Measurements from ENCODE around the gene KIF18B.

The KIF18B gene

DNA sequence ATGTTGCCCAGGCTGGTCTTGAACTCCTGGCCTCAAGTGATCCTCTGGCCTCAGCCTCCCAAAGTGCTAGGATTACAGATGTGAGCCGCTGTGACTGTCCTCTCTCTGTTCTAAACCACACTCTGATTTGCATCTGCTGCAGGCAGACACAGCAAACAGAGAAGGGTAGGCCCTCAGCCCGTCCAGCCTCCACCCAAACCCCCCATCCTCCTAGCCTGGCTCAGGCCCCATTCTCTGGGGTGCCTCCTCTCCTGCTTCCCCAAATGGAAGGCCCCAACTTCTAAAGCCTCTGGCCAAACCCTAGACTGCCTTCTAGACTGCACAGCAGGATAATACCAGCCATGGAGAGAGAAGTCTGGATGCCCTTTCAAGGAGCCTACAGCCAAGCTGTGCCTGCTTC lies 28.2 kb downstream of the KIF18B start:
- no peak overlapping the region for H3K4me3 ChIP-seq (ENCODE audit: control insufficient read depth, low read depth, low read length)
- TF ChIP-seq, protein P1, sequence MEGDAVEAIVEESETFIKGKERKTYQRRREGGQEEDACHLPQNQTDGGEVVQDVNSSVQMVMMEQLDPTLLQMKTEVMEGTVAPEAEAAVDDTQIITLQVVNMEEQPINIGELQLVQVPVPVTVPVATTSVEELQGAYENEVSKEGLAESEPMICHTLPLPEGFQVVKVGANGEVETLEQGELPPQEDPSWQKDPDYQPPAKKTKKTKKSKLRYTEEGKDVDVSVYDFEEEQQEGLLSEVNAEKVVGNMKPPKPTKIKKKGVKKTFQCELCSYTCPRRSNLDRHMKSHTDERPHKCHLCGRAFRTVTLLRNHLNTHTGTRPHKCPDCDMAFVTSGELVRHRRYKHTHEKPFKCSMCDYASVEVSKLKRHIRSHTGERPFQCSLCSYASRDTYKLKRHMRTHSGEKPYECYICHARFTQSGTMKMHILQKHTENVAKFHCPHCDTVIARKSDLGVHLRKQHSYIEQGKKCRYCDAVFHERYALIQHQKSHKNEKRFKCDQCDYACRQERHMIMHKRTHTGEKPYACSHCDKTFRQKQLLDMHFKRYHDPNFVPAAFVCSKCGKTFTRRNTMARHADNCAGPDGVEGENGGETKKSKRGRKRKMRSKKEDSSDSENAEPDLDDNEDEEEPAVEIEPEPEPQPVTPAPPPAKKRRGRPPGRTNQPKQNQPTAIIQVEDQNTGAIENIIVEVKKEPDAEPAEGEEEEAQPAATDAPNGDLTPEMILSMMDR (conservative IDR thresholded peaks at IDR 0.05; ENCODE audit: control insufficient read depth, insufficient read depth, low read depth, low read length): no peak
- no peak for DNase-seq (ENCODE audit: low read depth)

DNA sequence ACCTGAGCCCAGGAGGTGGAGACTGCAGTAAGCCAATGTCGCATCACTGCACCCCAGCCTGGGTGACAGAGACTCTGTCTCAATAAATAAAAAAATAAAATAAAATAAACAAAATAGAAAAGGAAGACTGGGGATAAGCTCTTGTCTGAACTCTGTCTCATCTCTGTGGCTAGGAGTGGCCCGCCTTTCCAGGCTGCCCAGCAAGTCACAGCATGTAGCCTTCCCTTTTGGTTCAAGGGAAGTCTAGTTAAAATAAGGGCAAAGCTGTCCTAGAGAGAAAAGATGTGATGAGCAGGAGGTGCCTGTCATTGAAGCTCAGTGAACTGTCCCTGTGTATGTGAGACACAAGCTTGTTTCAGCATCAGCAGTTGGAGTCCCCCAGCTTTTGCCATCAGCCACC lies 29.6 kb downstream of the KIF18B start:
- TF ChIP-seq, protein P1 (conservative IDR thresholded peaks at IDR 0.05; ENCODE audit: control insufficient read depth, insufficient read depth, low read depth, low read length): no peak
- no peak overlapping the region for H3K4me3 ChIP-seq (ENCODE audit: control insufficient read depth, low read depth, low read length)
- no peak for DNase-seq (ENCODE audit: low read depth)

DNA sequence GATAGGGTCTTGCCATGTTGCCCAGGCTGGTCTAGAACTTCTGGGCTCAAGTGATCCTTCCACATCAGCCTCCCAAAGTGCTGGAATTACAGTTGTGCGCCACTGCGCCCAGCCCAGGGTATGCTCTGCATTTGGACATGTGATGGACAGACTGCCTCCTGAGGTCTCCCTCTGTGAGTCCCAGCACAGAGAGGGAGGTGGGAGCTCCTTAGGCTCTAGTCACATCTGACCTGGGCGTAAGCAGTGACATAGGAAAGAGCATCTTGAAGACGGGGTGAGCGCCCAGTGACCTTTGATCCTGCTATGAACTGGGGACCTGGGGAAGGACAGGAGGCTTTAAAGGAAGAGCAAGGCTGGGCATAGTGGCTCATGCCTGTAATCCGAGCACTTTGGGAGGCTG lies 30.1 kb downstream of the KIF18B start:
- H3K4me3 ChIP-seq (ENCODE audit: control insufficient read depth, low read depth, low read length): no peak overlapping the region
- DNase-seq (ENCODE audit: low read depth): no peak
- TF ChIP-seq, protein P1 (conservative IDR thresholded peaks at IDR 0.05; ENCODE audit: control insufficient read depth, insufficient read depth, low read depth, low read length): no peak

DNA sequence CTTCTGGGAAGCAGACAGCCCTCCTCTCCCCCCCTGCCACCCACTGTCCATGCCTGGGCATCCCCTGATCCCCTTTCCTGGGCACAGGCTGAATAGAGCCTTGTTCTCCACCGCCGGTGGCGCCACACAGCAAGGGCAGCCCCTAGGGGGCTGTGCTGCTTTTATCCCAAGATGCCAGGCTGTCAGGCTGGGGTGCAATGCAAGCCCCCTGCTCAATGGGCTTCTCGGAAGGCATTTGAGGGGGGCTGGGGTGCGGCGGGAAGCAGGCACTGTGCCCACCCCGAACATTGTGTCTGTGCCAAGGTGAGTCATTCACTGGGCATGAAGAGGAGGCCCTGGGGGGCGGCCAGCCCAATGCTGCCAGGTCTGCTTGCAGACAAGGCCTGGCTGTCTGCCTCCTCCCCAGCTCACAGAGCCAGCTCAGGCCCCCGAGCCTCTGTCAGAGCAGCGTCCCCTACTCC lies 30.8 kb downstream of the KIF18B start:
- TF ChIP-seq, protein P1 (conservative IDR thresholded peaks at IDR 0.05; ENCODE audit: control insufficient read depth, insufficient read depth, low read depth, low read length): no peak
- no peak overlapping the region for H3K4me3 ChIP-seq (ENCODE audit: control insufficient read depth, low read depth, low read length)
- peak; percentile 19 for DNase-seq (ENCODE audit: low read depth)

DNA sequence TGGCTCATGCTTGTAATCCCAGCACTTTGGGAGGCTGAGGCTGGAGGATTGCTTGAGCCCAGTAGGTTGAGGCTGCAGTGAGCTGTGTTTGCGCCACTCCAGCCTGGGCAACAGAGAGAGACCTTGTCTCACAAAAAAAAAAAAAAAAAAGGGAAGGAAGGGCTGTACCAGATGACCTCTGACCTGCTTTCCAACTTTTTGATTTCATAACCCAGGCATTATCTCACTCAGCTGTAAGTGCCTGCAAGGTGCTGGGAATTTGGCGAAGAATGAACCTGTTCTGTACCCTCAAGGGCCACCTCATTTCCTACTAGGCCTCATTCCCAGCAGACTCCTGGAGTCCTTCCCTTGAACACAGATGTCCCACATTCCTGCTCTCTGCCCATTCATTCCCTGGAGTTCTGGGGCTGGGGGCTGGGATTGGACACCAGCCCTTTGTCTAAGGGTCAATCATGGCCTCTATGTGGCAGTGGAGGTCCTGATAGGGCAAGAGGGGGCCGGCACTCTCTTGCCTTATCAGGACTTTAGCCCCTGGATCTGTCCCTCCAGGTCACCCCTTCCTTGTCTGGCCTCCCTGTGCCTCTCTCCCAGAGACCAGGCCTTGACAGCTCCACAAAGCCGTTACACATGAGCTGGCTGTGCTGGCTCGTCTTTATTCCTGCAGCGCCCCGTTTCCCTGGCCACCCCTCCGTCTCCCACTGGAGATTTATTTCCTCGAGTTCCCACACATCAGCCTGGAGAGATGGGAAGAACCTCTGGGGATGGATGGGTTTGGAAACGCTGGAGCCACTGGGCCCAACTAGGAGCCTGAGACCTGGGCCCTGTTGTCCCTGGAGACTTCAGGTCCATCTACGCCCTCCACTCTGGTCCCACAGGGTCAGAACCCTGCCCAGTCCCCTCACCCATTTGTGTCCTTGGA lies 31.5 kb downstream of the KIF18B start:
- TF ChIP-seq, protein P1 (conservative IDR thresholded peaks at IDR 0.05; ENCODE audit: control insufficient read depth, insufficient read depth, low read depth, low read length): no peak
- H3K4me3 ChIP-seq (ENCODE audit: control insufficient read depth, low read depth, low read length): no peak overlapping the region
- no peak for DNase-seq (ENCODE audit: low read depth)

DNA sequence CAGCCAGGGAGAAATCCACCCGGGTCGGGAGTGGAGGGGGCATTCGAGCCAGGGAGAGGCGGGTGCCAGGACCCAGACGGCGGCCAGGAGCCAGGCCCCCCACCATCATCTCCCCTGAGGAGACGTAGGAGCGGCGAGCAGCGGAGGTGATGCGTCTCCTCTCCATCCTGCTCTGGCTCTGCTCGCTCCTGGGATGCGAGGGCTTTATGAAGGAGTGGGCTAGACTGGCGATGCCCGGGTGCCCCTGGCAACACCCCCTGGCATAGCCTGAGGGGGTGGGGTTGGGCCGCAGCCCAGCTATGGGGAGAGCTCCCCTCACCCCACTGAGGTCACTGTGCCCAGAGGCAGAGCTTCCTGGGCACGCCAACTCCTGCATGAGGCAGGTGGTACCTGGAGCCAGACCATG lies 32.2 kb downstream of the KIF18B start, which contains the start of gene GFAP:
Gene GFAP (minus strand): TSS at position 180 of the 406 bp plus-strand sequence. CDS start 14 bp downstream, at position 166.
- H3K4me3 ChIP-seq (ENCODE audit: control insufficient read depth, low read depth, low read length): no peak within 1 kb of the TSS
- TF ChIP-seq, protein P1 (conservative IDR thresholded peaks at IDR 0.05; ENCODE audit: control insufficient read depth, insufficient read depth, low read depth, low read length): no peak
- no peak for DNase-seq (ENCODE audit: low read depth)
